Measurements from ENCODE around the gene OR4K1. TPM values are rescaled to one million over a fixed set of nuclear protein-coding genes. Genes with fewer than 3 reads are reported as not detected.

OR4K1 gene
- total RNA-seq, 2 experiments from 2014 or later, result not detected

GRCh38 chr14:19911114-19911513 is 19.6 kb upstream of the OR4K1 start:
- Mint-ChIP-seq H3K4me1 (ENCODE audit: low read depth) (no peaks in the 10 kb centered on the region), H3K27ac (no peak overlapping the region), H3K4me3 (no peak overlapping the region), H3K27me3 (no peaks in the 10 kb centered on the region), H3K9me3 (peaks cover 6% of the 10 kb centered on the region), H3K36me3 (ENCODE audit: low read depth) (no peaks in the 10 kb centered on the region)
- TF ChIP-seq CTCF (IDR thresholded peaks at IDR 0.05), result no peak
- no peak for ATAC-seq
- intact Hi-C loops (cut with micrococcal nuclease), result no loop called here
- CTCF ChIA-PET, result no interaction called here
- POLR2A ChIA-PET, result no interaction called here
- no peak for DNase-seq

GRCh38 chr14:19917243-19917642 is 13.5 kb upstream of the OR4K1 start:
- intact Hi-C loops (cut with micrococcal nuclease), result no loop called here

GRCh38 chr14:19917955-19918518 is 12.7 kb upstream of the OR4K1 start:
- intact Hi-C loops (cut with micrococcal nuclease), result no loop called here
- Mint-ChIP-seq H3K27me3 (no peaks in the 10 kb centered on the region), H3K36me3 (ENCODE audit: low read depth) (no peaks in the 10 kb centered on the region), H3K4me3 (no peak overlapping the region), H3K27ac (no peak overlapping the region), H3K9me3 (peaks cover 2% of the 10 kb centered on the region), H3K4me1 (ENCODE audit: low read depth) (no peaks in the 10 kb centered on the region)
- TF ChIP-seq CTCF (IDR thresholded peaks at IDR 0.05), result no peak
- DNase-seq, result no peak
- POLR2A ChIA-PET, result no interaction called here
- CTCF ChIA-PET, result no interaction called here
- no peak for ATAC-seq

More at GRCh38 chr14:19917243-19917642, 13.5 kb upstream of the OR4K1 start:
- DNase-seq (no peak), ATAC-seq (no peak)
- ChIA-PET CTCF (no interaction called here), POLR2A (no interaction called here)
- H3K4me3 Mint-ChIP-seq, result no peak overlapping the region
- H3K36me3 Mint-ChIP-seq (ENCODE audit: low read depth), result no peaks in the 10 kb centered on the region
- TF ChIP-seq CTCF (IDR thresholded peaks at IDR 0.05), result no peak
- H3K9me3 Mint-ChIP-seq, result peaks cover 3% of the 10 kb centered on the region
- H3K27me3 Mint-ChIP-seq, result no peaks in the 10 kb centered on the region
- H3K27ac Mint-ChIP-seq, result no peak overlapping the region
- no peaks in the 10 kb centered on the region for H3K4me1 Mint-ChIP-seq (ENCODE audit: low read depth)

- Mint-ChIP-seq H3K27ac (no peak overlapping the region), H3K9me3 (no peaks in the 10 kb centered on the region), H3K4me3 (no peak overlapping the region), H3K4me1 (ENCODE audit: low read depth) (no peaks in the 10 kb centered on the region), H3K36me3 (ENCODE audit: low read depth) (no peaks in the 10 kb centered on the region), H3K27me3 (no peaks in the 10 kb centered on the region)
- ChIA-PET CTCF (no interaction called here), POLR2A (no interaction called here)
- ATAC-seq (no peak), DNase-seq (no peak)
- TF ChIP-seq CTCF (IDR thresholded peaks at IDR 0.05), result no peak
- intact Hi-C loops (cut with micrococcal nuclease), result no loop called here
Observed at GRCh38 chr14:19918553-19919264, 12.0 kb upstream of the OR4K1 start.

- Mint-ChIP-seq H3K27me3 (no peaks in the 10 kb centered on the region), H3K4me3 (no peak within 1 kb of the TSS), H3K9me3 (no peaks in the 10 kb centered on the region), H3K36me3 (ENCODE audit: low read depth) (no peaks in the 10 kb centered on the region), H3K27ac (no peak within 1 kb of the TSS), H3K4me1 (ENCODE audit: low read depth) (no peaks in the 10 kb centered on the region)
- DNase-seq (no peak), ATAC-seq (no peak)
- TF ChIP-seq CTCF (IDR thresholded peaks at IDR 0.05), result no peak
- CTCF ChIA-PET, result no interaction called here
- intact Hi-C loops (cut with micrococcal nuclease), result no loop called here
- POLR2A ChIA-PET, result no interaction called here
Observed at GRCh38 chr14:19920021-19920657, 10.6 kb upstream of the OR4K1 start, which contains the start of gene OR4K5. OR4K5 (plus strand) TSS chr14:19920607; CDS start chr14:19920607, 0 bp downstream.

All from activated CD8-positive, alpha-beta T cell treated with anti-CD3 and anti-CD28 coated beads for 36 hours (primary cell).